Measurements from ENCODE around the gene RNMT.

- TF ChIP-seq SUZ12 (IDR thresholded peaks at IDR 0.05): no peak
- TF ChIP-seq BHLHE40 (IDR thresholded peaks at IDR 0.05; ENCODE audit: borderline replicate concordance): no peak
- no peak for TF ChIP-seq NFRKB (IDR thresholded peaks at IDR 0.05)
- no peak for TF ChIP-seq ZNF384 (IDR thresholded peaks at IDR 0.05)
Measured at GRCh38 chr18:13720123-13720522, 6.3 kb upstream of the RNMT start.
